DOHH2 (cell line): ENCODE results near the gene SCN7A.

Experiments used
- H3F3A ChIP-seq: fragments of 200-600 bp; sonication (generic), shearing (Covaris generic); 2 replicates; pipeline ENCODE4 v1.6.0; 2016; ENCODE audit warnings: antibody characterized with exemption, mild to moderate bottlenecking; ENCODE audit not compliant: control insufficient read depth, insufficient read depth
- H3K27ac ChIP-seq: fragments of 200-600 bp; sonication (generic); 2 replicates; pipeline ENCODE4 v1.5.1; 2014; ENCODE audit warnings: low read depth, mild to moderate bottlenecking, low read length, moderate library complexity
- H3K27me3 ChIP-seq: fragments of 200-600 bp; sonication (generic); 2 replicates; pipeline ENCODE4 v1.6.1; 2014; ENCODE audit warnings: mild to moderate bottlenecking, low read length, mixed read lengths; ENCODE audit not compliant: control insufficient read depth
- H3K36me3 ChIP-seq: fragments of 200-600 bp; sonication (generic); 2 replicates; pipeline ENCODE4 v1.6.1; 2014; ENCODE audit warnings: mild to moderate bottlenecking, low read length, moderate library complexity, mixed read lengths; ENCODE audit not compliant: control insufficient read depth
- H3K4me1 ChIP-seq: fragments of 200-600 bp; sonication (generic); 2 replicates; pipeline ENCODE4 v1.6.1; 2014; ENCODE audit warnings: mild to moderate bottlenecking, low read length, mixed read lengths; ENCODE audit not compliant: control insufficient read depth
- H3K4me2 ChIP-seq: fragments of 200-600 bp; sonication (generic); 2 replicates; pipeline ENCODE4 v1.6.0; 2014; ENCODE audit warnings: mild to moderate bottlenecking, low read length, moderate library complexity
- H3K4me3 ChIP-seq: fragments of 200-600 bp; sonication (generic); 2 replicates; pipeline ENCODE4 v1.5.1; 2014; ENCODE audit warnings: mild to moderate bottlenecking, low read length, mixed read lengths
- H3K79me2 ChIP-seq: fragments of 200-600 bp; sonication (generic); 2 replicates; pipeline ENCODE4 v1.6.1; 2014; ENCODE audit warnings: mild to moderate bottlenecking, low read length, mixed read lengths; ENCODE audit not compliant: control insufficient read depth
- H3K9me2 ChIP-seq: fragments of 200-600 bp; sonication (generic); replicated peaks from 2 replicates; pipeline ENCODE4 v1.6.1; 2014; ENCODE audit warnings: mild to moderate bottlenecking, low read length, mixed read lengths; ENCODE audit not compliant: control insufficient read depth
- H3K9me3 ChIP-seq: fragments of 200-600 bp; sonication (generic); 2 replicates; pipeline ENCODE4 v1.6.1; 2014; ENCODE audit warnings: antibody characterized with exemption, low read length, mixed read lengths; ENCODE audit not compliant: control insufficient read depth, insufficient read depth
- H4K20me1 ChIP-seq: fragments of 200-600 bp; sonication (generic); 2 replicates; pipeline ENCODE4 v1.6.0; 2014; ENCODE audit warnings: low read depth, mild to moderate bottlenecking, antibody characterized with exemption, low read length, moderate library complexity; ENCODE audit not compliant: control insufficient read depth, insufficient read depth
- EZH2phosphoT487 ChIP-seq: fragments of 200-600 bp; sonication (generic); IDR thresholded peaks from 2 replicates; pipeline ENCODE4 v1.6.1; 2017; ENCODE audit warnings: borderline replicate concordance, mild to moderate bottlenecking, antibody characterized with exemption, low read length, moderate library complexity, mixed read lengths
- TF ChIP-seq, protein P1 (sequence below): fragments of 200-600 bp; sonication (generic); IDR thresholded peaks from one replicate; pipeline ENCODE4 v1.5.1; 2014; ENCODE audit warnings: antibody characterized with exemption, mild to moderate bottlenecking, low read depth, low read length; ENCODE audit not compliant: poor library complexity, severe bottlenecking

The SCN7A gene

DNA sequence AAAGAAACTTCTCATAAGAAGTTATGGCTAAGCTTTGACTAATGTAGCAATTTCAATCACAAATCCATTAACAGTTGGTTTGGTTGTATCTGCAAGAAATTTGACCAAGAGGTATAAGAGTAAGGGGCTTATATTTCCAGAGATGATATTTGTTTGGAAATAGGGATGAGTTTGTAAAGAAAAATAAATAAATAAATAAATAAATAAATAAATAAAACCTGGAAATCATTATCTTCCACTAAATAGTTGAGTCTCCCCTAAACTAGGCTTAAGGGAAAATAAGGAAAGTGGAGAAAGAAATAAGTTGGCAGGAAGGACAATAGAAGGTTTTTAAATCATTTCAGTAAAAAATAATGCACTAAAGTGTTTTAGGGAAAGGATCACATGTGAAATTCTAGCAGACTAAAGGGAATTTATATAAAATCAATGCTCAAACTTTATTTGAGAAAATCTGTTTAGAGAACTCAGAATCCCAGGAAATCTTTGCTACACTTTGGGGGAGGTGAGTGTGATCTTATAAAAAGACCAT lies 23.5 kb upstream of the SCN7A start:
- Histone ChIP-seq H3K9me3 (no peaks in the 10 kb centered on the region), H3K9me2 (no peaks in the 10 kb centered on the region), H3F3A (no peaks in the 10 kb centered on the region), H4K20me1 (no peaks in the 10 kb centered on the region), H3K4me3 (no peak overlapping the region), H3K79me2 (no peaks in the 10 kb centered on the region), H3K4me1 (no peaks in the 10 kb centered on the region), H3K27ac (no peak overlapping the region), H3K4me2 (no peak overlapping the region), H3K27me3 (no peaks in the 10 kb centered on the region), H3K36me3 (no peaks in the 10 kb centered on the region)
- no peak for TF ChIP-seq EZH2phosphoT487
- TF ChIP-seq, protein P1, sequence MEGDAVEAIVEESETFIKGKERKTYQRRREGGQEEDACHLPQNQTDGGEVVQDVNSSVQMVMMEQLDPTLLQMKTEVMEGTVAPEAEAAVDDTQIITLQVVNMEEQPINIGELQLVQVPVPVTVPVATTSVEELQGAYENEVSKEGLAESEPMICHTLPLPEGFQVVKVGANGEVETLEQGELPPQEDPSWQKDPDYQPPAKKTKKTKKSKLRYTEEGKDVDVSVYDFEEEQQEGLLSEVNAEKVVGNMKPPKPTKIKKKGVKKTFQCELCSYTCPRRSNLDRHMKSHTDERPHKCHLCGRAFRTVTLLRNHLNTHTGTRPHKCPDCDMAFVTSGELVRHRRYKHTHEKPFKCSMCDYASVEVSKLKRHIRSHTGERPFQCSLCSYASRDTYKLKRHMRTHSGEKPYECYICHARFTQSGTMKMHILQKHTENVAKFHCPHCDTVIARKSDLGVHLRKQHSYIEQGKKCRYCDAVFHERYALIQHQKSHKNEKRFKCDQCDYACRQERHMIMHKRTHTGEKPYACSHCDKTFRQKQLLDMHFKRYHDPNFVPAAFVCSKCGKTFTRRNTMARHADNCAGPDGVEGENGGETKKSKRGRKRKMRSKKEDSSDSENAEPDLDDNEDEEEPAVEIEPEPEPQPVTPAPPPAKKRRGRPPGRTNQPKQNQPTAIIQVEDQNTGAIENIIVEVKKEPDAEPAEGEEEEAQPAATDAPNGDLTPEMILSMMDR: no peak

DNA sequence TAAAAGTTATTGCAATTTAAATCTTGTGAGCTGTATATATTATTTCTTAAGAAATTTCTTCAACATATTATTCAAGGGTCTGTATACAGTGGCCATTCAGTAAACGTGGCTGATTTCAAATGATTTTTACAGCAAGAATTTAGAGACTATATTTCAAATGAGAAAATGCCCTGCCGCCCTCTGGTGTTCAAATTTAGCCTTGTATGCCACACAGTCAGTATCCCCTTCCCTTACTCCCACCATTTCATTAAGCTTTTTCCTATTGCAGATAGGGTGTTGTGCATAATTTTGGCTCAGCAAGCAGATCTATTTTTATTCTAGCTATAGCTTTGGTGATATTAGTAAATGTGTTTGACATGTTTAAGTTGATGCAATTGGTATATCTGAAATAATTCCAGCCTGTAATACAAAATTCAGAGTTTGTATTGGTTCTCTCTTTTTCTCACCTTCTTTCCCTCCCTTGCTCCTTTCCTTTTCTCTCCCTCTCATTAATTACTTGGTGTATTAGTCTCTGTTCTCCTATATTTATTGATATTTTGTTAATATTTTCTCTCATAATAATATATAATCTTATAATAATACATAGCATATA lies 22.8 kb upstream of the SCN7A start:
- Histone ChIP-seq H3K36me3 (no peaks in the 10 kb centered on the region), H3K27ac (no peak overlapping the region), H3K9me3 (no peaks in the 10 kb centered on the region), H3K79me2 (no peaks in the 10 kb centered on the region), H3F3A (no peaks in the 10 kb centered on the region), H3K4me3 (no peak overlapping the region), H3K9me2 (no peaks in the 10 kb centered on the region), H3K4me2 (no peak overlapping the region), H4K20me1 (no peaks in the 10 kb centered on the region), H3K4me1 (no peaks in the 10 kb centered on the region), H3K27me3 (no peaks in the 10 kb centered on the region)
- TF ChIP-seq, protein P1: peak; percentile 48
- no peak for TF ChIP-seq EZH2phosphoT487

DNA sequence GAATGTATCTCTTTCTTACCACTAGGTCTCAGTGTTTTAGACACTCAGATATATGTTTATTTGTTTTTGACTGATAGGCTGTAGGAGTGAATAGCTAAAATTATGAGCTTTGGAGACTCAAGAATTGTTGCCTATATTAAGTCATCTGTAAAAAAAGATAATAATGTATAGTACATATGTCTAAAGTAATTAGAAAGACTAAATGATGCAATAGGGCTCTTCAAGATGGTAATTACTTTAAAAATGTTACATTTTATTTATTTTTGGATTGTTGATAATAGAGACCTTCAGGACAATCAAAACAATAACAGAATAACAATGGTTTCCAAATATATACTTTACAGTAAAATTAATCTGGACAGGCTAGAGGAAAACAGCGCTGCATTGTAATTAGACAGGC lies 19.9 kb upstream of the SCN7A start:
- Histone ChIP-seq H3K27me3 (no peaks in the 10 kb centered on the region), H3K36me3 (no peaks in the 10 kb centered on the region), H3F3A (no peaks in the 10 kb centered on the region), H3K4me3 (no peak overlapping the region), H3K27ac (no peak overlapping the region), H3K79me2 (no peaks in the 10 kb centered on the region), H4K20me1 (no peaks in the 10 kb centered on the region), H3K4me2 (no peak overlapping the region), H3K4me1 (no peaks in the 10 kb centered on the region), H3K9me3 (no peaks in the 10 kb centered on the region), H3K9me2 (no peaks in the 10 kb centered on the region)
- TF ChIP-seq, protein P1: no peak
- no peak for TF ChIP-seq EZH2phosphoT487
